Chondrocyte (in vitro differentiated cells): ENCODE data around the gene THADA. TPM values are rescaled to one million over a fixed set of nuclear protein-coding genes. Genes with fewer than 3 reads are reported as not detected.

Experiments used
- DNase-seq: peaks from one replicate; pipeline ENCODE4 v3.0.0; 2021; ENCODE audit warnings: mixed read lengths, low spot score
- H3K27ac Mint-ChIP-seq: one replicate; pipeline ENCODE4 v1.8.0; 2021; ENCODE audit warnings: mild to moderate bottlenecking, moderate library complexity, mixed read lengths; ENCODE audit not compliant: unreplicated experiment
- H3K27me3 Mint-ChIP-seq: 2 replicates; pipeline ENCODE4 v1.8.0; 2021; ENCODE audit warnings: low read depth, mixed read lengths
- H3K36me3 Mint-ChIP-seq: 2 replicates; pipeline ENCODE4 v1.8.0; 2021; ENCODE audit warnings: low read depth, mixed read lengths
- H3K4me1 Mint-ChIP-seq: 2 replicates; pipeline ENCODE4 v1.8.0; 2021; ENCODE audit warnings: low read depth, mild to moderate bottlenecking, mixed read lengths
- H3K4me3 Mint-ChIP-seq: one replicate; pipeline ENCODE4 v1.8.0; 2021; ENCODE audit warnings: mild to moderate bottlenecking, moderate library complexity, mixed read lengths; ENCODE audit not compliant: unreplicated experiment
- H3K9me3 Mint-ChIP-seq: 2 replicates; pipeline ENCODE4 v1.8.0; 2021; ENCODE audit warnings: low read depth, mixed read lengths
- total RNA-seq: library from RNA; stranded (reverse); gene quantifications from 3 replicates; pipeline ENCODE4 v1.2.1, GENCODE V29; 2021
- TF ChIP-seq, protein P1 (sequence below): fragments of 200-600 bp; sonication (generic); IDR thresholded peaks from 2 replicates; pipeline ENCODE4 v1.5.0; 2021; ENCODE audit warnings: antibody characterized with exemption, mild to moderate bottlenecking, moderate library complexity

The THADA gene
- total RNA-seq, 1 donor from 2014 or later: 28.4 TPM

DNA sequence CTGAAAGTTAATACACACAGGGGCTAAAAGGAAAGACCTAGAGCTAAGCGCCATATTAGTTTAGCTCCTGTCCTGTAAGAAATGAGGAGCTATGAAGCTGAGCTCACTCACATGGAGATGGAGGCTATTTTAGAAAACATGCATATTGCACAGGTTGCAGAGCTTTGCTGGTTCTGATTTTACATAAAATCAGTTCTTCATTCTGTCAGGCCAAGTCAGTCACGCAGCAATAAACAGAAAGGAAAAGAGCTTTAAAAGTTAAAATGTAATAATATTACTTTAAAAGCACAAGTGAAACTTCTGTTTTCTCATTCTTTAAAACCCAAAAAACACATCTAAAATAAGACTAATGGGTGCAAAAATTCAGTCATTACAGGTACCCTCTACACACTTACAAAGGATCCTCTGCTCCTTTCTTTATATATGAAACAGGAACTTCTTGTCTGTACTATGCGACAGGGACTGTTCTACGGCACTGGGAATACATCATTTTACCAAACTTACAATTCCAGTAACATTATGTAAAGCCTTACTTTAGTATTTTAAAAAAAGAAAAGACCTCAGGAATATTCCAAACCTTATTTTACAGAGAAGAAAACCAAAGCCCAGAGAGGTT lies 113.8 kb downstream of the THADA start:
- DNase-seq: no peak
- Mint-ChIP-seq H3K27ac (no peak overlapping the region), H3K4me1 (peaks cover 73% of the 10 kb centered on the region), H3K27me3 (no peaks in the 10 kb centered on the region), H3K4me3 (no peak overlapping the region), H3K9me3 (no peaks in the 10 kb centered on the region), H3K36me3 (no peaks in the 10 kb centered on the region)
- TF ChIP-seq, protein P1, sequence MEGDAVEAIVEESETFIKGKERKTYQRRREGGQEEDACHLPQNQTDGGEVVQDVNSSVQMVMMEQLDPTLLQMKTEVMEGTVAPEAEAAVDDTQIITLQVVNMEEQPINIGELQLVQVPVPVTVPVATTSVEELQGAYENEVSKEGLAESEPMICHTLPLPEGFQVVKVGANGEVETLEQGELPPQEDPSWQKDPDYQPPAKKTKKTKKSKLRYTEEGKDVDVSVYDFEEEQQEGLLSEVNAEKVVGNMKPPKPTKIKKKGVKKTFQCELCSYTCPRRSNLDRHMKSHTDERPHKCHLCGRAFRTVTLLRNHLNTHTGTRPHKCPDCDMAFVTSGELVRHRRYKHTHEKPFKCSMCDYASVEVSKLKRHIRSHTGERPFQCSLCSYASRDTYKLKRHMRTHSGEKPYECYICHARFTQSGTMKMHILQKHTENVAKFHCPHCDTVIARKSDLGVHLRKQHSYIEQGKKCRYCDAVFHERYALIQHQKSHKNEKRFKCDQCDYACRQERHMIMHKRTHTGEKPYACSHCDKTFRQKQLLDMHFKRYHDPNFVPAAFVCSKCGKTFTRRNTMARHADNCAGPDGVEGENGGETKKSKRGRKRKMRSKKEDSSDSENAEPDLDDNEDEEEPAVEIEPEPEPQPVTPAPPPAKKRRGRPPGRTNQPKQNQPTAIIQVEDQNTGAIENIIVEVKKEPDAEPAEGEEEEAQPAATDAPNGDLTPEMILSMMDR: no peak

DNA sequence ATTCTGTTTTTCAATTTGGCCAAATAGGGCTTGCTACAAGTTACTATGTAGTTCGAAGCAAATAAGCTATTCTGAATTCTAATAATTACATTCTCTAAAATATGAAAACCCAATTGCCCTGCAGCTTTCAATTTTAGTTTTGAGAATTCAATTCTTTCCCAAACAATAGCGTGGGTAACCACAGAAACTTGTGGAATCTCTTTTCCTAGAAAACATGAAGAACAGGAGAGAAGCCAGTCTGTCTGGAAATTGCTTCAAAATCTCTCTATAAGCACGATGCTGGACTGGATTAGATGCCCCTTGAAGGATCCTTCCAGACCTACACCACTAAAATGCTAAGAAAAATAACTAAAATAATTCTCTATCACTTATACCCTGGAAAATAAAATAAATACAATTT lies 115.0 kb downstream of the THADA start:
- no peak overlapping the region for H3K4me3 Mint-ChIP-seq
- TF ChIP-seq, protein P1: no peak
- no peaks in the 10 kb centered on the region for H3K27me3 Mint-ChIP-seq
- no peak for DNase-seq
- no peaks in the 10 kb centered on the region for H3K36me3 Mint-ChIP-seq
- H3K9me3 Mint-ChIP-seq: no peaks in the 10 kb centered on the region
- no peak overlapping the region for H3K27ac Mint-ChIP-seq
- H3K4me1 Mint-ChIP-seq: peaks cover 71% of the 10 kb centered on the region

DNA sequence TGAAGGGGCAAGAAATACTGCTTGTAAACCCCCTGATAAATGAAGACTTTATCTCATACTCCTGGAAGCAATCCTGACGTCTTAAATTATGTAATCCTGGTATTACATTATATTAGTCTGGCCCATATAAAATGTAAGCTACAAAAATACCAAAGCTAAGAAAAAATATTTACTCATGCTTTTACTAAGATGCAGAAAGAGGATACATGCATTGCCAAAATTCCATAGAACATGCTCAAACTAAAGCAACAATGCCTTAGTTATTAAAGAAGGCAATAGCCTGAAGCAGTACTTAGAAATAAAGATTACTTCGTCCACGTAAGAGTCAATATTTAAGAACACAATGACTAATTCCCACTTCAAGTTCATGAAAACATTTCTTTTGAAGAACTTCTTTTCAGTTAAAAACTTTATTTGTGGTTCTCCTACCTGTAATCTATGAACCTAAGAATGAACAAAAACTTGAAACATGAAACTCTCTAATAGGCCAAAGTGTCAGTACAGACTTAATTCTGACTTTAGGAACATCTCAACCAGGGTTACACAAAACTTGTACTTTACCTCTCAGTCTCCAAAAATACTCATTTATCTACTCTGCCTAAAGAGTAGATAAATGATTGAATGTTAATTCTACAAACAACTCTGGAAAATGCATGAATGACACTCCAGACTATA lies 117.3 kb downstream of the THADA start:
- Mint-ChIP-seq H3K4me1 (peaks cover 70% of the 10 kb centered on the region), H3K9me3 (no peaks in the 10 kb centered on the region), H3K36me3 (peaks cover 8% of the 10 kb centered on the region), H3K27me3 (no peaks in the 10 kb centered on the region), H3K4me3 (no peak overlapping the region), H3K27ac (peak overlapping the region; percentile 82)
- TF ChIP-seq, protein P1: no peak
- no peak for DNase-seq

DNA sequence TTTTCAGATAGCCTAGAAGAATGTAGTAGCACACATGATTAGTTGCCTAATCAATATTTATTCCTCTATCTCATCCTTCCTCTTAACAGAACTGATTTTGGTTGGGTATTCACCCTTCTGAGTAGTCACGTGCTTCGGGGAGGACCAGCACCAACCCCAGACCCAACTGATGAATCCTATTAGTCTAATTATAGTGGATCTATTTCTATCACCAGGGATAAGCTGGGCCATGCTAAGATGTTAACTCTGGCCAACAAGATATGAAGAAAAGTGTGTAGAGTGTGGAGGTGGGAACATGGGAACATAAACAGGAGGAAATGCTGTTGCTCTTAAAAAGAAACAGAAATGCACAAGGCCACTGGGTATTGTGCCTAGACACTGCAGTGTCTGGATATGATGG lies 119.9 kb downstream of the THADA start:
- no peaks in the 10 kb centered on the region for H3K27me3 Mint-ChIP-seq
- H3K9me3 Mint-ChIP-seq: no peaks in the 10 kb centered on the region
- TF ChIP-seq, protein P1: no peak
- no peak for DNase-seq
- peaks cover 8% of the 10 kb centered on the region for H3K36me3 Mint-ChIP-seq
- no peak overlapping the region for H3K4me3 Mint-ChIP-seq
- peaks cover 45% of the 10 kb centered on the region for H3K4me1 Mint-ChIP-seq
- peak overlapping the region; percentile 29 for H3K27ac Mint-ChIP-seq

DNA sequence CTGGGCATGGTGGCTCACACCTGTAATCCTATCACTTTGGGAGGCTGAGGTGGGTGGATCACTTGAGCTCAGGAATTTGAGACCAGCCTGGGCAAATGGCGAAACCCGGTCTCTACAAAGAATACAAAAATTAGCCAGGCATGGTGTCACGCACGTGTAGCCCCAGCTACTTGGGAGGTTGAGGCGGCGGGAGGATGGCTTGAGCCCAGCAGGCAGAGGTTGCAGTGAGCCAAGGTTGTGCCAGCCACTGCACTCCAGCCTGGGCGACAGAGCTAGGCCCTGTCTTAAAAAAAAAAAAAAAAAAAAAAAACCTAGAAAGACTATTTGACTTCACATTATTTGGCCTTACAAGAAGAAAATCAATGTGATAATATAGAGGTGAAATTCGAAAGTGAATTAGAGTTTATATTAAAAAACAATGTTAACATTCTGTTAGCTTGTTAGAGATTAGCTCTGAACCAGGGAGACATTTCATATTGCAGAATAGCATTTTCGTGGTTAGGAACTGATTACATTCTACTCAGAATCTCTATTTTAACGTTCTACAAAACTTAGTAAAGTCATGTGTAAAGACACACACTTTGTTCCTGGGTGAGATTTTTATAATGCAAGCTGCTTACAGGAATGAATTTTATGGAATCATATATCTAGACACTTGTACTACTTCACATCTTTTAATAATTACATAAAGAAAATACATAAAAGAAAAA lies 120.5 kb downstream of the THADA start:
- H3K4me3 Mint-ChIP-seq: no peak overlapping the region
- no peaks in the 10 kb centered on the region for H3K27me3 Mint-ChIP-seq
- peaks cover 40% of the 10 kb centered on the region for H3K4me1 Mint-ChIP-seq

More for the DNA sequence above, 120.5 kb downstream of the THADA start:
- no peaks in the 10 kb centered on the region for H3K9me3 Mint-ChIP-seq
- no peak for DNase-seq
- TF ChIP-seq, protein P1: no peak
- peaks cover 12% of the 10 kb centered on the region for H3K36me3 Mint-ChIP-seq
- H3K27ac Mint-ChIP-seq: no peak overlapping the region
